OCI-M1 (cell line): ENCODE results near the gene NKX6-2.
"Not testable (repeated sequence)": the region's sequence is repeated elsewhere in the genome, so short reads cannot be mapped to it uniquely, and the experiment has no call there.

Source experiments
- DNase-seq: peaks from one replicate; lab custom pipeline; 2025; lab: John Stamatoyannopoulos, UW

The NKX6-2 gene

DNA sequence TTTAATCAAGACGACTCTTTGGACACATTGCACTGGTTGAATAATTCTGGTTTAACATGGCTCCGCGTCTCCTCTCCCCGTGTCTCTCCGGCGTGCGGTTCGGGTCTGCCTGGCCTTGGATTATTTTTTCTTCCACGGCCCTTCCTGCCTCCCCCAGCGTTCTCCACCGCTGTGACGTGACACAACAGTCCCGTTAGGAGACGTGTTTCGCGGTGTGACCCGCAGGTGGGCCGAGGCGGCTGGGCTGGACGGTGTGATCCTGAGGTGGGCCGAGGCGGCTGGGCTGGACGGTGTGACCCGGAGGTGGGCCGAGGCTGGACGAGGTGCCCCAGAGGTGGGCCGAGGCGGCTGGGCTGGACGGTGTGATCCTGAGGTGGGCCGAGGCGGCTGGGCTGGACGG lies 12.0 kb upstream of the NKX6-2 start:
- DNase-seq, result not testable (repeated sequence)

DNA sequence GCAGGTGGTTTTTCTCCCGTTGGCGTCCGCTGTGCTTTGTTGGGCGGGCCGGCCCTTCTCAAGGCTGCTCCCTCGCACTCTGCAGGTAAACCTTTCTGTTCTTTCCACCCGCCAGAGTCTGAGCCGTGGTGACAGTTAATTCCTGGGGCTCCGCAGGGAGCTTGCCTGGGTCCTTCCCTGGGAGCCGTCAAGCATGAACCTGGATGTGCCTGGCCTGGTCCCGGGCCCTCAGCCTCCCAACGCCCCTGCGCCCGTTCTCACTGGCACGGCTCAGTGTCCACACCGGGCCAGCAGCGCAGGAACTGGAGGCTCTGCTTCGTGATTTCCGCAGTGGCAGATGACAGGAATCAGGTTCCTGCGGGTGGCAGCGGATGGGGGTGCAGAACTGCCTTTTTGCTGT lies 10.9 kb upstream of the NKX6-2 start:
- no peak for DNase-seq

DNA sequence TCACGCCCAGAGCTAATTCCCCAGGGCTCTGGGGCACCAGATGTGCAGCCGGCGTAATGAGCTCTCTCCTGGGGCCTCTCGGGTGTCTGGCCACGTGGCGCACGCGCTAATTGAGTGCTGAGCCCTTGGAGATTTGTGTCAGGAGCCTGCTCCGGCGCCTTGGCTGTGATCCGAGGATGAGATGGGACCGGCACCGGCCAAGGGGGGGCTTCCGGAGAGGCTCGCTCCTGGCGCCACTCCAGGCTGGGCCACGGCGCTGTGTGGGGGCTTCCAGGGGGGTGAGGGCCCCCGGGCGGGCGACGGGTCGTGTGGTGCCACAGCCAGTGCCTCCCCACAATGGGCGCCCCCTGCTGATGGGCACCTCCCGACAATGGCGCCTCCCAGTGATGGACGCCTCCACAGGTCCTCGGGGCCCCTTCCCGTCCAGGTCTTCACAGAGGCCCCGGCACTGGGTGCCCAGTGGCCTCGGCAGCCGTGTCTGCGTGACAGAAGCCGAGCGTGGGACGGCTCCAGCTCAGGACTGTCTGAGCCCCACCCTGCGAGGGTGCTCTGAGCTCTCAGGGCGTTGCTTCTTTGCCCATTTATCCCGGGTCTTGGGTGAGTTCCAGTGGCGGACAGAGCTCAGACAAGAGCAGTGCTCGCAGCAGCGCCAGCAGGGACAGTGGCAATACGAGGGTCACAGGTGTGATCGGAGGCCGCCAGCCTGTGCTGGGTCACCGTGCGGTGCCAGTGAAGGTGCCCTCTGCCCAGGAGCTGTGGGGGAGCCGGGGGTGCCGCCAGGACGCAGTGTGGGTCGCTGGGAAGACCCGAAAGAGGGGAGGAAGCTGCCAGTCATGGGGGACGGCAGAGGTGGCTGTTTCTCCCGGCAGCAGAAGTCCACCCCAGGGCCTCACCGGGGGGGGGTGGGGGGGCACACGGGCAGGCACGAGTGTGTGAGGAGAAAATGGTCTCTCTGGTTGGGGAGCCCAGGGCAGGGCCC lies 8.2 kb upstream of the NKX6-2 start:
- DNase-seq, result no peak

- DNase-seq, result no peak
Measured at GRCh38 chr10:132793213-132793612, 7.3 kb upstream of the NKX6-2 start.

GRCh38 chr10:132792796-132793195 lies 6.8 kb upstream of the NKX6-2 start:
- DNase-seq, result no peak

- DNase-seq, result not testable (repeated sequence)
Measured at GRCh38 chr10:132792099-132792498, 6.2 kb upstream of the NKX6-2 start.

GRCh38 chr10:132790934-132791829 lies 5.2 kb upstream of the NKX6-2 start:
- DNase-seq, result no peak

DNA sequence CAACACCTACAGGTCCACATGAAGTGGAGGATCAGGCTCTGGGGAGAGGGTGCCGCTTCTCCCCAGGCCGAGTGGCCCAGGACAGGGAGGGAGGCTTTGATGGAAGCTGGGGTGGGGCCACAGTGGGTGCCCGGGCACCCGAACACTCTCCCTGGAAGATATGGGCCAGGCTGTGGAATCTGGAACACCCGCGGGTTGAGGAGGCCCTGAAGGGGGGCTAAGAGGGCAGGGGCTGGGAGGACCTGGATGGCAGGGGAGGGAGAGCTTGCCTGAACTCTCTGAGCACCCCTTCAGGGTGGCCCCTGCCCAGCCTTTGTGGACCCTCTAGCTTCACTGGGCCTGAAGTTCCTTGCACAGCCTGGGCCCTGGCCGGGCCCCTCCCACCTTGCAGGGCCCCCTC lies 4.5 kb upstream of the NKX6-2 start:
- no peak for DNase-seq

DNA sequence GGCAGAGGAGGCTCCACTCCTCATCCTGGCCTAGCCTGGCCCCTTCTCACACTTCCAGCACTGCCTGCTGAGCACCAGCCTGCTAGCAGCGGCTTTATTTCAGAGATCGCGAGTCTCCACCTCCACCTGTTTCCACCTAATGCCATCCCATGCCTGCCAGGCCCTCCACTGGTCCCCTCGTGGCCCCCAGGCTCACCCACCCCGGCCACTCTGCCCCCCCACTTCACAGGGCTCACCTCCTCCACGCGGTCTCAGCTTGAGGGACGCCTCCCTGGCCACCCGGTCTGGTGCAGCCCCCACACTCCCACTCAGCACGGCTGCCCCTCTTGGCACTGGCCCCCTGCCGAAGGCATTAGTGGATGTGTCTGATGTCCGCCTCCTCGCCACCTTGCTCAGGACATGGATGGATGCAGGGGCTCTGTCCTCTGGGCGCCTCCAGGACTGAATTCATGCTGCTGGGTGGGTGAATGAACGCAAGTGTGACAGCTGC lies 3.8 kb upstream of the NKX6-2 start:
- DNase-seq, result no peak

GRCh38 chr10:132788831-132789219 lies 2.9 kb upstream of the NKX6-2 start:
- no peak for DNase-seq

DNA sequence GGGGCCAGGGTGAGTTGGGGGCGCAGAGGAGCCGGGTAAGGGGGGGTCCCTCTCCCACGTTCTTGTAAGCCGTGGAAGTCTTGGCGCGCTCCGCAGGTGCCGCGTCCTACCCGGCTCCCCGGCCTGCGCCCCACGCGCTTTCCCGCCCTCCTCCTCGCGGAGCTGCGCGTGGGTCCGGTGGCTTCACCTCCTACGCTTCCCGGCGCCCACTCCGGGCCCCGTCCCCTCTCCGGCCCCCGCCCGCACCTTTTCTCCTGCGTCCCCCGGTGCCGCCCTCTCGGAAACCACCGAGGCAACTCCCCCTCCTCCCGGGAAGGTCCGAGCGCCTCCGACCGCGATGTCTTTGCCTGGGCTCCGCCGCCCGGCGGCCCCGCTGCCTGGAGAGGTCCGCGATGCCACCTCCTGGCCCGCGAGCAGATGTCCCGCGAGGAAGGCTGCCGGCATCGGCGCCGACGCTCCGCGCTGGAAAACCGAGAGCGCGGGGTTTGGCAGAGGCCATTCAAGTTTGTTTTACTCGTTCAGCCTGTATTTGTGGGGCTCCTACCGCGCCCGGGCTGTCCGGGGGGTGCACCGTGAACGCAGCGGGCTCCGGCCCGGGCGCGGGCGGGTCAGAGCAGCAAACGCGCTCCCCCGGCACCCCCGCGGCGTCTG lies 2.4 kb upstream of the NKX6-2 start:
- no peak for DNase-seq

GRCh38 chr10:132787495-132788179 lies 1.7 kb upstream of the NKX6-2 start:
- no peak for DNase-seq

GRCh38 chr10:132786884-132787494 lies 1.0 kb upstream of the NKX6-2 start:
- DNase-seq, result no peak

DNA sequence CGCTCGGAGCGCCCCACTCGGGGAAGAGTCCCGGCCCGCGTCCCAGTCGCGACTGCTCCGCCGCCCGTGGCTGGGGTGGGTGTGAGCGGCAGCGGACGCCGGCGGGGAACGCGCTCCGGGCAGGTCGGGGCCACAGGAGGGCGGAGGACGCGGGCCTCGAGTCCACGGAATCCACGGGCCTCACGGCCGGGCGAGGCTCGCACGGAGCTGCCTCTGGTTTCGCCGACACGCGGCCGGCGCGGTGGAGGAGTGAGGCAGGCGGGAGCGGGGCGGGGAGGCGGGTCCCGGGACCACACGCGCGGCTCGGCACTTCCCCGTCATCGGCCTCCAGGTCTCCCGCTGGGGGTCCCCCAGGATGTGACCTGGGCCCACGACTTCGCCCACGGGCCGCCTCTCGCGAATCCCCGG lies 533 bp upstream of the NKX6-2 start:
- DNase-seq, result no peak

- no peak for DNase-seq
Measured at GRCh38 chr10:132784866-132785722, 853 bp downstream of the NKX6-2 start.

DNA sequence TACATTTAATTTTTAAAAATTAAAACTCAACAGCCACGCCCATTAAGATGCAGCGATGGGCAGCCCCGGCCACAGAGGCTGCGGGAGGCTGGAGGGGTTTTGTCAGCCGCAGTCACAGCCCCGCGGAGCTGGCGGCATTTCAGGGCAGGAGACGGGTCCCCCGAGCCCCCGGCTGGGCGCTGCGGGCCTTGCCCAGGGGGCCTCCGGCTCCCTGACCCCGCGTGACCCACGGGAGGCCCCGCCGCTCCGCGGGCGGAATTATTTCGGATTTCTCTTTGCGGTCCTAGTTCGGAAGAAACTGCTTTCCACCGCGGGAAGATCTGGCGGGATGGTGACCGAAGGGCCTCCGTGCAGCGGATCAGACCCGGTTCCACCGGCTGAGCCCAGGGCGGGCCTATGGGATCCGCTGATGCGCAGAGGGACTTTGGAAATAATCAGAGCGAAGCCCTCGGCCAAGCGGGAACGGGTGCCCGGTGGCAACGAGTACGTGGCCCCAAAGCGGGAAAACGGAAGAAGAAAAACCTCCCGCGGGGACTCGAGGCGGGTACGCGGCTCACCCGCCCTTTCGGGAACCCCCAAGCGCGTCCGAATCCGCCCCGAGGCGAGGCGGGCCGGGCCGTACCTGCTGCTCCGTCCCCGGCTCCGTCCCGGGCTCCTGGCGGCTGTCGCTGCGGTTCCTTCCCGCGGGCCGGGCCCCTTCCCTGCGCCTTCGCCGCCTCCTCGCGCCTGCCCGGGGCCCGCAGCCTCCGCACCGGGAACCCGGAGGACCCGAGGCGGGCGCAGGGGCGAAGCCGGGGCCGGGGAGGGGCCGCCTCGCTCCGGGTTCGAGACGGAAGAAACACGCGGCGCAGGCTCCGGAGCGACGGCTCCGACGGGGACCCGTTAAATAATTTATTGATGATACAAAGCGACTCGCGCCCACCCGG lies 1.7 kb downstream of the NKX6-2 start:
- no peak for DNase-seq

GRCh38 chr10:132783165-132783939 lies 2.6 kb downstream of the NKX6-2 start:
- DNase-seq, result no peak

GRCh38 chr10:132781556-132781955 lies 4.4 kb downstream of the NKX6-2 start:
- no peak for DNase-seq
